ENCODE measurements around the gene ACOT12.

DNA sequence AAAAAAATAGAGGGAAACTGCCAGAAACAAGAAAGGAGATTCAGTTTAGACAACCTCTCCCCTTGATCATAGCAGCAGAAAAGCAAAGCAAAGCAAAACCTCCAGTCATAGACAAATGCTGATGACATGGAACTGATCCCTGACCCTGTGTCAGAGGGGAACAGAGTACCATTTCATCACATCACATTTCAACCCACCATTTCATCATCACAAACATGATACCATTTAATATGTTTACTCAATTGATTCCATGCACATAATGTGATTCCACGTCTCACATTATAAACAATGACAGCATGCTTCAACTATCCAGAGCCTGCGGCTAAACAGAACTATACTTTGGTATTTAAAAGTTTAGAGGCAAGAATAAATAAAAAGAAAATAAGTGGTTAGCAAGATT lies 28.7 kb upstream of the ACOT12 start:
- no peak for TF ChIP-seq POLR2A (IDR thresholded peaks at IDR 0.05)
- TF ChIP-seq, protein P1, sequence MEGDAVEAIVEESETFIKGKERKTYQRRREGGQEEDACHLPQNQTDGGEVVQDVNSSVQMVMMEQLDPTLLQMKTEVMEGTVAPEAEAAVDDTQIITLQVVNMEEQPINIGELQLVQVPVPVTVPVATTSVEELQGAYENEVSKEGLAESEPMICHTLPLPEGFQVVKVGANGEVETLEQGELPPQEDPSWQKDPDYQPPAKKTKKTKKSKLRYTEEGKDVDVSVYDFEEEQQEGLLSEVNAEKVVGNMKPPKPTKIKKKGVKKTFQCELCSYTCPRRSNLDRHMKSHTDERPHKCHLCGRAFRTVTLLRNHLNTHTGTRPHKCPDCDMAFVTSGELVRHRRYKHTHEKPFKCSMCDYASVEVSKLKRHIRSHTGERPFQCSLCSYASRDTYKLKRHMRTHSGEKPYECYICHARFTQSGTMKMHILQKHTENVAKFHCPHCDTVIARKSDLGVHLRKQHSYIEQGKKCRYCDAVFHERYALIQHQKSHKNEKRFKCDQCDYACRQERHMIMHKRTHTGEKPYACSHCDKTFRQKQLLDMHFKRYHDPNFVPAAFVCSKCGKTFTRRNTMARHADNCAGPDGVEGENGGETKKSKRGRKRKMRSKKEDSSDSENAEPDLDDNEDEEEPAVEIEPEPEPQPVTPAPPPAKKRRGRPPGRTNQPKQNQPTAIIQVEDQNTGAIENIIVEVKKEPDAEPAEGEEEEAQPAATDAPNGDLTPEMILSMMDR (IDR thresholded peaks at IDR 0.05), result no peak

Data from thyroid gland (tissue), 4 donors.